Testis (tissue), 2 donors: Measurements from ENCODE around the gene PTPN2.

Experiments used
- POLR2A ChIP-seq: fragments of 450-650 bp; IDR thresholded peaks from one replicate; pipeline ENCODE4 v1.6.1; 2017; ENCODE audit warnings: antibody characterized with exemption, mild to moderate bottlenecking, moderate library complexity
- TF ChIP-seq, protein P1 (sequence below), 3 experiments: fragments of 450-650 bp in 2 of 3; fragments of 200-600 bp in 1 of 3; sonication (generic) in 1 of 3; IDR thresholded peaks; one replicate each; pipeline ENCODE4 v1.5.1; 2016 to 2019; ENCODE audit warnings: antibody characterized with exemption in 3 of 3, mild to moderate bottlenecking in 2 of 3, moderate library complexity in 1 of 3

DNA sequence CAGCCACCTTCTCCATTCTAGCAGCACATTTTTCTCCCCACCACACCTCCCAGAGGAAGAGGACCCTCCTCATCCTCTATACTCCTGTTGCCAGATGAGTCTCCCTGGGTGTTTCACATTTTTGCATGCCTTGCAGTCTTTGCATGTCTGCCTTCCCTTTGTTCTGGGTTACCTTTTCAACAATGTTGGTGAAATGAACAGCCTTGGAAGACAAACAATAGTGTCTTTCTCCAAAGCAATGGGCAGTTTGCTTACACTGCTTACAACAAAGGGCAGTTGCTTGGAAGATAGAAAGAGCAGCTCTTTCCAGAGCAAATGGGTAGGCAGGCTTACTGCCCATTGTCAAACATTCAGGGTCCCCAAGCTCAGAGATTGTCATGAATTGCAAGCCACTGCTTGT is 49.3 kb upstream of the PTPN2 start:
- TF ChIP-seq, protein P1, sequence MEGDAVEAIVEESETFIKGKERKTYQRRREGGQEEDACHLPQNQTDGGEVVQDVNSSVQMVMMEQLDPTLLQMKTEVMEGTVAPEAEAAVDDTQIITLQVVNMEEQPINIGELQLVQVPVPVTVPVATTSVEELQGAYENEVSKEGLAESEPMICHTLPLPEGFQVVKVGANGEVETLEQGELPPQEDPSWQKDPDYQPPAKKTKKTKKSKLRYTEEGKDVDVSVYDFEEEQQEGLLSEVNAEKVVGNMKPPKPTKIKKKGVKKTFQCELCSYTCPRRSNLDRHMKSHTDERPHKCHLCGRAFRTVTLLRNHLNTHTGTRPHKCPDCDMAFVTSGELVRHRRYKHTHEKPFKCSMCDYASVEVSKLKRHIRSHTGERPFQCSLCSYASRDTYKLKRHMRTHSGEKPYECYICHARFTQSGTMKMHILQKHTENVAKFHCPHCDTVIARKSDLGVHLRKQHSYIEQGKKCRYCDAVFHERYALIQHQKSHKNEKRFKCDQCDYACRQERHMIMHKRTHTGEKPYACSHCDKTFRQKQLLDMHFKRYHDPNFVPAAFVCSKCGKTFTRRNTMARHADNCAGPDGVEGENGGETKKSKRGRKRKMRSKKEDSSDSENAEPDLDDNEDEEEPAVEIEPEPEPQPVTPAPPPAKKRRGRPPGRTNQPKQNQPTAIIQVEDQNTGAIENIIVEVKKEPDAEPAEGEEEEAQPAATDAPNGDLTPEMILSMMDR (IDR thresholded peaks at IDR 0.05), result no peak
- no peak for TF ChIP-seq POLR2A
